MM.1S (cell line): ENCODE data around the gene PEAK1.

Experiments
- EZH2 ChIP-seq: fragments of 300-600 bp; sonication (generic); optimal IDR thresholded peaks from 2 replicates; pipeline ENCODE3; 2017; ENCODE audit warnings: low read depth, mild to moderate bottlenecking, antibody characterized with exemption, low read length, mixed read lengths
- TF ChIP-seq, protein P1 (sequence below): fragments of 300-600 bp; sonication (generic); IDR thresholded peaks from 2 replicates; pipeline ENCODE4 v1.5.1; 2016; ENCODE audit warnings: antibody characterized with exemption, low read length, mixed read lengths

DNA sequence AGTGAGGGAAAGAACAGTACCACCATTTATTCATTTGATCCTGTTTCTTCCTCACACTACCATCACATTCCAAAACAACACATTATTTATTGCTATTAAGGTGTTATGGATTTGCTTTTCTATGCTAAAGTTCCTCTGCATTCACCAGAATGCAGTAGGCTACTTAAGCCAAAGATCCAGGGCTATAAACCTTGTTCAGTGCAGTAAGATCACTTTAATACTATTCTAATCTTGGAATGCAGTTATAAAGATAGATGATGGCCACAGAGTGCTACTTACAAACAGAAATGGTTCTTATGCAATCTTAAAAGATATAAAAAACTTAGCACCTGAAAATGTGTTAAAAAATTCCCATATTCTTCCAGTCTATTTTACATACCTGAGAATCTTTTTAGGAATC, 241.5 kb downstream of the PEAK1 start:
- TF ChIP-seq, protein P1, sequence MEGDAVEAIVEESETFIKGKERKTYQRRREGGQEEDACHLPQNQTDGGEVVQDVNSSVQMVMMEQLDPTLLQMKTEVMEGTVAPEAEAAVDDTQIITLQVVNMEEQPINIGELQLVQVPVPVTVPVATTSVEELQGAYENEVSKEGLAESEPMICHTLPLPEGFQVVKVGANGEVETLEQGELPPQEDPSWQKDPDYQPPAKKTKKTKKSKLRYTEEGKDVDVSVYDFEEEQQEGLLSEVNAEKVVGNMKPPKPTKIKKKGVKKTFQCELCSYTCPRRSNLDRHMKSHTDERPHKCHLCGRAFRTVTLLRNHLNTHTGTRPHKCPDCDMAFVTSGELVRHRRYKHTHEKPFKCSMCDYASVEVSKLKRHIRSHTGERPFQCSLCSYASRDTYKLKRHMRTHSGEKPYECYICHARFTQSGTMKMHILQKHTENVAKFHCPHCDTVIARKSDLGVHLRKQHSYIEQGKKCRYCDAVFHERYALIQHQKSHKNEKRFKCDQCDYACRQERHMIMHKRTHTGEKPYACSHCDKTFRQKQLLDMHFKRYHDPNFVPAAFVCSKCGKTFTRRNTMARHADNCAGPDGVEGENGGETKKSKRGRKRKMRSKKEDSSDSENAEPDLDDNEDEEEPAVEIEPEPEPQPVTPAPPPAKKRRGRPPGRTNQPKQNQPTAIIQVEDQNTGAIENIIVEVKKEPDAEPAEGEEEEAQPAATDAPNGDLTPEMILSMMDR: no peak
- no peak for TF ChIP-seq EZH2
